Panc1 (cell line): ENCODE measurements around the gene PGA3. TPM values are rescaled to one million over a fixed set of nuclear protein-coding genes. Genes with fewer than 3 reads are reported as not detected.

Experiments used
- ATAC-seq: fragments of 200-7000 bp; cut with Tn5 transposase; 2 replicates; pipeline ENCODE4 v1.9.1; 2020; ENCODE audit warnings: mild to moderate bottlenecking, moderate library complexity
- BruUV-seq: library from RNA; stranded (reverse); fragments of 400-500 nt; replicated peaks from 2 replicates; lab custom pipeline; 2021; lab: Mats Ljungman, UMichigan
- CTCF ChIA-PET: fragments of 300-600 bp; sonication (Branson Sonifier 250); formaldehyde crosslinking; loops from one replicate; lab custom pipeline; 2022; ENCODE audit warnings: antibody characterized with exemption; lab: Charles Lee
- POLR2A ChIA-PET: fragments of 300-600 bp; sonication (Branson Sonifier 250); formaldehyde crosslinking; loops from one replicate; lab custom pipeline; 2022; ENCODE audit warnings: antibody characterized with exemption; lab: Charles Lee
- DNase-seq: peaks from one replicate; pipeline ENCODE4 v3.0.0-alpha.2; 2010; ENCODE audit warnings: low read depth, low spot score
- H3K27ac ChIP-seq: 2 replicates; pipeline ENCODE4 v1.5.1; 2011; ENCODE audit warnings: mild to moderate bottlenecking, low read length, inconsistent platforms
- H3K27me3 ChIP-seq: fragments of 200-500 bp; sonication (Bioruptor generic); 2 replicates; pipeline ENCODE4 v1.6.0; 2014; ENCODE audit warnings: low read length, inconsistent platforms; ENCODE audit not compliant: control insufficient read depth, insufficient read depth
- H3K36me3 ChIP-seq: fragments of 200-500 bp; sonication (Bioruptor generic); 2 replicates; pipeline ENCODE4 v1.5.1; 2014; ENCODE audit warnings: inconsistent platforms, mild to moderate bottlenecking, low read length, moderate library complexity; ENCODE audit not compliant: control insufficient read depth, insufficient read depth
- H3K4me1 ChIP-seq: 2 replicates; pipeline ENCODE4 v1.5.1; 2011; ENCODE audit warnings: inconsistent platforms, mild to moderate bottlenecking, low read length, moderate library complexity; ENCODE audit not compliant: control insufficient read depth, insufficient read depth
- H3K4me3 ChIP-seq, 2 experiments: 2 replicates each; pipeline ENCODE4 v1.5.1; 2011 to 2012; ENCODE audit warnings: low read depth in 2 of 2, low read length in 2 of 2, mild to moderate bottlenecking in 2 of 2, inconsistent platforms in 1 of 2, moderate library complexity in 1 of 2
- H3K9me3 ChIP-seq: fragments of 200-500 bp; sonication (Bioruptor generic); 2 replicates; pipeline ENCODE4 v1.5.1; 2014; ENCODE audit warnings: low read depth, mild to moderate bottlenecking, inconsistent platforms, low read length, moderate library complexity; ENCODE audit not compliant: control insufficient read depth, insufficient read depth
- CTCF ChIP-seq: fragments of 450-650 bp; IDR thresholded peaks from 2 replicates; pipeline ENCODE4 v1.5.1; 2017; ENCODE audit warnings: mild to moderate bottlenecking
- POLR2AphosphoS5 ChIP-seq: IDR thresholded peaks from 2 replicates; pipeline ENCODE4 v1.6.1; 2012; ENCODE audit warnings: mild to moderate bottlenecking, low read depth, low read length, moderate library complexity
- REST ChIP-seq, 2 experiments: IDR thresholded peaks; 2 replicates each; pipeline ENCODE4 v1.6.1; 2011 to 2012; ENCODE audit warnings: low read depth in 2 of 2, control low read depth in 1 of 2, low read length in 1 of 2, mild to moderate bottlenecking in 1 of 2, moderate library complexity in 1 of 2; ENCODE audit not compliant: insufficient read depth in 1 of 2
- SIN3A ChIP-seq: IDR thresholded peaks from 2 replicates; pipeline ENCODE4 v1.6.1; 2012; ENCODE audit warnings: low read depth, mild to moderate bottlenecking, low read length, moderate library complexity, borderline replicate concordance; ENCODE audit not compliant: insufficient read depth
- TCF7L2 ChIP-seq: IDR thresholded peaks from 2 replicates; pipeline ENCODE4 v1.6.1; 2011; ENCODE audit warnings: mild to moderate bottlenecking, low read depth, low read length, inconsistent platforms
- in situ Hi-C: cut with HindIII; loops from 2 replicates; pipeline ENCODE4 v1.10.0; 2016; ENCODE audit warnings: low sequenced_read_pairs, low pct_unique_long_range_greater_than_20kb
- intact Hi-C: fragments of 100-400 bp; cut with micrococcal nuclease; formaldehyde crosslinking; loops from one replicate; pipeline ENCODE4 v1.10.0; 2022; ENCODE audit not compliant: unreplicated experiment
- total RNA-seq: library from RNA; stranded (reverse); gene quantifications from one replicate; pipeline ENCODE4 v1.2.1, GENCODE V29; 2021; ENCODE audit not compliant: unreplicated experiment

Gene PGA3
- total RNA-seq, 1 experiment from 2014 or later = not detected

- H3K36me3 ChIP-seq = no peaks in the 10 kb centered on the region
- intact Hi-C loops = no loop called here
- no peaks in the 10 kb centered on the region for H3K27me3 ChIP-seq
- no peak overlapping the region for H3K27ac ChIP-seq
- ATAC-seq (peak; percentile 94), DNase-seq (peak; percentile 56)
- H3K4me3 ChIP-seq = no peak overlapping the region
- H3K4me1 ChIP-seq = no peaks in the 10 kb centered on the region
- no peaks in the 10 kb centered on the region for H3K9me3 ChIP-seq
- ChIA-PET CTCF (interaction anchor here (0.6 to 1.1 kb wide), 3 partner anchors 27 to 365 kb away, joined by 4 to 5 read pairs (median 5); no protein-coding TSS in a partner anchor), POLR2A (no interaction called here)
- no TSS peak for BruUV-seq
- TF ChIP-seq CTCF (peak; percentile 94), REST (IDR thresholded peaks at IDR 0.05; ENCODE audit: insufficient read depth in 1 of 2, low read depth in 2 of 2, low read length in 1 of 2) (no peak)
- in situ Hi-C loops = no loop called here
Measured at GRCh38 chr11:61254403-61255025, 51.2 kb downstream of the PGA3 start.

- ChIA-PET POLR2A (no interaction called here), CTCF (interaction anchor here (0.6 kb wide), 1 partner anchor 107 kb away, joined by 3 read pairs; no protein-coding TSS in a partner anchor)
- ATAC-seq = no peak
- no peak for DNase-seq
- Histone ChIP-seq H3K27me3 (no peaks in the 10 kb centered on the region), H3K36me3 (no peaks in the 10 kb centered on the region), H3K4me3 (no peak overlapping the region), H3K27ac (no peak overlapping the region), H3K9me3 (no peaks in the 10 kb centered on the region), H3K4me1 (no peaks in the 10 kb centered on the region)
- TF ChIP-seq REST (IDR thresholded peaks at IDR 0.05; ENCODE audit: insufficient read depth in 1 of 2, low read depth in 2 of 2, low read length in 1 of 2) (no peak), SIN3A (no peak), CTCF (no peak), POLR2AphosphoS5 (no peak), TCF7L2 (no peak)
- intact Hi-C loops (no loop called here), in situ Hi-C loops (no loop called here)
- no TSS peak for BruUV-seq
Measured at GRCh38 chr11:61256710-61257482, 53.6 kb downstream of the PGA3 start.
